H9 (cell line): ENCODE measurements around the gene SENP2. TPM values are rescaled to one million over a fixed set of nuclear protein-coding genes. Genes with fewer than 3 reads are reported as not detected.

Experiments
- DNase-seq: peaks from one replicate; pipeline ENCODE4 v3.0.0-alpha.2; 2017
- H2AFZ ChIP-seq: one replicate; pipeline ENCODE4 v1.6.1; 2013; ENCODE audit warnings: mild to moderate bottlenecking, low read length, control low read depth, moderate library complexity
- H2AK5ac ChIP-seq: 2 replicates; pipeline ENCODE4 v1.6.1; 2013; ENCODE audit warnings: low read length, control low read depth, mixed read lengths; ENCODE audit not compliant: insufficient read length
- H2BK120ac ChIP-seq: one replicate; pipeline ENCODE4 v1.6.1; 2013; ENCODE audit warnings: low read depth, mild to moderate bottlenecking, low read length, control low read depth, inconsistent platforms; ENCODE audit not compliant: poor library complexity, severe bottlenecking
- H2BK12ac ChIP-seq: 2 replicates; pipeline ENCODE4 v1.6.1; 2013; ENCODE audit warnings: low read length, control low read depth, mixed read lengths, low read depth; ENCODE audit not compliant: insufficient read length
- H2BK15ac ChIP-seq: 2 replicates; pipeline ENCODE4 v1.6.1; 2013; ENCODE audit warnings: low read depth, low read length, control low read depth
- H2BK20ac ChIP-seq: one replicate; pipeline ENCODE4 v1.6.1; 2013; ENCODE audit warnings: low read depth, mild to moderate bottlenecking, low read length, control low read depth, inconsistent platforms; ENCODE audit not compliant: poor library complexity, severe bottlenecking
- H2BK5ac ChIP-seq: 2 replicates; pipeline ENCODE4 v1.6.1; 2013; ENCODE audit warnings: low read length, control low read depth, mixed read lengths; ENCODE audit not compliant: insufficient read length
- H3K14ac ChIP-seq: 2 replicates; pipeline ENCODE4 v1.6.1; 2013; ENCODE audit warnings: low read length, control low read depth; ENCODE audit not compliant: insufficient read depth
- H3K18ac ChIP-seq: 2 replicates; pipeline ENCODE4 v1.6.1; 2013; ENCODE audit warnings: low read depth, mild to moderate bottlenecking, mixed read lengths, low read length, control low read depth; ENCODE audit not compliant: insufficient read length
- H3K23ac ChIP-seq: 2 replicates; pipeline ENCODE4 v1.6.1; 2013; ENCODE audit warnings: low read length, control low read depth, mixed read lengths, low read depth; ENCODE audit not compliant: insufficient read length
- H3K23me2 ChIP-seq: 2 replicates; pipeline ENCODE4 v1.6.1; 2013; ENCODE audit warnings: low read depth, mild to moderate bottlenecking, mixed read lengths, low read length, control low read depth; ENCODE audit not compliant: insufficient read length, poor library complexity, severe bottlenecking
- H3K27ac ChIP-seq: 2 replicates; pipeline ENCODE4 v1.5.1; 2013; ENCODE audit warnings: low read length, control low read depth, mixed read lengths, low read depth; ENCODE audit not compliant: insufficient read length
- H3K27me3 ChIP-seq: 2 replicates; pipeline ENCODE4 v1.6.1; 2013; ENCODE audit warnings: low read length, control low read depth, inconsistent platforms; ENCODE audit not compliant: insufficient read depth
- H3K4ac ChIP-seq: 2 replicates; pipeline ENCODE4 v1.6.1; 2013; ENCODE audit warnings: low read depth, mild to moderate bottlenecking, control low read depth, inconsistent platforms, low read length, moderate library complexity
- H3K4me1 ChIP-seq: 2 replicates; pipeline ENCODE4 v1.6.1; 2013; ENCODE audit warnings: low read length, control low read depth, inconsistent platforms; ENCODE audit not compliant: insufficient read depth
- H3K4me2 ChIP-seq: 2 replicates; pipeline ENCODE4 v1.6.1; 2013; ENCODE audit warnings: low read length, control low read depth, mixed read lengths; ENCODE audit not compliant: insufficient read length, insufficient read depth
- H3K56ac ChIP-seq: 2 replicates; pipeline ENCODE4 v1.6.1; 2013; ENCODE audit warnings: low read depth, mild to moderate bottlenecking, mixed read lengths, low read length, control low read depth; ENCODE audit not compliant: insufficient read length
- H3K79me1 ChIP-seq: 2 replicates; pipeline ENCODE4 v1.6.1; 2013; ENCODE audit warnings: low read depth, mild to moderate bottlenecking, moderate library complexity, low read length, control low read depth, inconsistent platforms; ENCODE audit not compliant: insufficient read depth, poor library complexity, severe bottlenecking
- H3K79me2 ChIP-seq: 2 replicates; pipeline ENCODE4 v1.6.1; 2013; ENCODE audit warnings: low read length, control low read depth, inconsistent platforms; ENCODE audit not compliant: insufficient read depth
- H3K9ac ChIP-seq: 2 replicates; pipeline ENCODE4 v1.6.1; 2013; ENCODE audit warnings: low read length, control low read depth, mixed read lengths; ENCODE audit not compliant: insufficient read length; ENCODE audit errors: extremely low read depth
- H3K9me3 ChIP-seq: one replicate; pipeline ENCODE4 v1.6.1; 2013; ENCODE audit warnings: low read depth, low read length, inconsistent platforms; ENCODE audit not compliant: control insufficient read depth
- H3T11ph ChIP-seq: one replicate; pipeline ENCODE4 v1.6.1; 2013; ENCODE audit warnings: mild to moderate bottlenecking, low read length, control low read depth, inconsistent platforms
- H4K20me1 ChIP-seq: one replicate; pipeline ENCODE4 v1.6.1; 2013; ENCODE audit not compliant: control insufficient read depth, insufficient read length, insufficient read depth
- H4K5ac ChIP-seq: 2 replicates; pipeline ENCODE4 v1.6.1; 2013; ENCODE audit warnings: low read depth, mild to moderate bottlenecking, mixed read lengths, low read length, control low read depth; ENCODE audit not compliant: insufficient read length
- H4K8ac ChIP-seq: replicated peaks from 2 replicates; pipeline ENCODE4 v1.6.1; 2013; ENCODE audit warnings: low read length, control low read depth, mixed read lengths, low read depth; ENCODE audit not compliant: insufficient read length
- H4K91ac ChIP-seq: 2 replicates; pipeline ENCODE4 v1.6.1; 2013; ENCODE audit warnings: low read depth, mild to moderate bottlenecking, moderate library complexity, mixed read lengths, low read length, control low read depth; ENCODE audit not compliant: insufficient read length
- H3K27ac Mint-ChIP-seq, 3 experiments: 2 replicates in 2 of 3; 3 replicates in 1 of 3; pipeline ENCODE4 v1.8.0; 2020 to 2021; ENCODE audit warnings: mixed read lengths in 3 of 3, mild to moderate bottlenecking in 1 of 3, moderate library complexity in 1 of 3
- H3K27me3 Mint-ChIP-seq: 2 replicates; pipeline ENCODE4 v1.8.0; 2021; ENCODE audit warnings: low read depth, mild to moderate bottlenecking, moderate library complexity, mixed read lengths
- H3K36me3 Mint-ChIP-seq, 3 experiments: 2 replicates in 2 of 3; 3 replicates in 1 of 3; pipeline ENCODE4 v1.8.0; 2020 to 2021; ENCODE audit warnings: low read depth in 3 of 3, mixed read lengths in 3 of 3; ENCODE audit not compliant: insufficient read depth in 1 of 3
- H3K4me1 Mint-ChIP-seq, 2 experiments: 2 replicates each; pipeline ENCODE4 v1.8.0; 2020; ENCODE audit warnings: mixed read lengths in 2 of 2
- H3K4me3 Mint-ChIP-seq, 2 experiments: 2 replicates in 1 of 2; 3 replicates in 1 of 2; pipeline ENCODE4 v1.8.0; 2020 to 2021; ENCODE audit warnings: mild to moderate bottlenecking in 2 of 2, mixed read lengths in 2 of 2, moderate library complexity in 1 of 2
- H3K9me3 Mint-ChIP-seq, 2 experiments: 2 replicates in 1 of 2; 3 replicates in 1 of 2; pipeline ENCODE4 v1.8.0; 2020; ENCODE audit warnings: mild to moderate bottlenecking in 2 of 2, mixed read lengths in 2 of 2, moderate library complexity in 1 of 2
- WGBS: extraction: QIAGEN DNeasy Blood & Tissue Kit; methylation state at CpG from one replicate; pipeline ENCODE4 v1.1.7; 2013; ENCODE audit warnings: missing lambda C conversion rate, low lambda C conversion rate, mixed read lengths; ENCODE audit not compliant: insufficient read length; ENCODE audit errors: extremely low coverage; 5-methylcytosine and 5-hydroxymethylcytosine counted together
- total RNA-seq: library from RNA; stranded (reverse); gene quantifications from 2 replicates; pipeline ENCODE4 v1.2.1, GENCODE V29; 2021
- TF ChIP-seq, protein P1 (sequence below): fragments of 200-600 bp; sonication (generic); conservative IDR thresholded peaks from 3 replicates; pipeline ENCODE4 v1.8.0; 2021; ENCODE audit warnings: antibody characterized with exemption, mild to moderate bottlenecking

The SENP2 gene
- total RNA-seq, 1 experiment from 2014 or later: 90.1 TPM

DNA sequence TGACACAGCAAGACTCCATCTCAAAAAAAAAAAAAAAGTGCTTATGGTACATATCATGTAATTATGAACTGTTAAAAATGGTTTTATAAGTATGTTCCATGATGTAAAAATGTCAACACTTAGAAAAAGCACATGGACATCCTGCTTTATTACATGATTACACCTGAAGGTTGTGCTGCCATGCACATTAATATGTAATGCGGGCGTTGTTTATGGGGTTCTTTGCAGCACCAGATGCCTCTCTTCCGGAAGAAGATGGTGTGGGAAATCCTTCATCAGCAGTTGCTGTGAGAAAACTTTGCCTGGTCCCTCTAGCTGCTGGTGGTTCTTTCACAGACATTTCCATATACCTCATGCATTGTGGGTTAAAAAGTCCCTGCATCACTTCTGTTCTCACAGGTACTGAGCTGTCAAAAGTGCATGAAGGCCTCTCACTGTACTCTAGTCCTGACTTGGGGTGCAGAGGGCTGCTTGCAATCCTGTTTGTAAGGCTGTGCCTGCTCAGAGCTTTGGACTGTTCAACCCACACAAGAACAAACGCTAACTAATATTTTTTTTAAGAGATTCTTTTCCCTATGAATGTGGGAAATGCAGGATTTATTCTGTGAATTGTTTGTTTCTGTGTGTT, 43.6 kb downstream of the SENP2 start:
- no peak overlapping the region for H3K56ac ChIP-seq
- no peak overlapping the region for H4K8ac ChIP-seq
- no peak overlapping the region for H2BK120ac ChIP-seq
- H4K20me1 ChIP-seq: no peaks in the 10 kb centered on the region
- no peak overlapping the region for H3K27ac ChIP-seq
- H2AFZ ChIP-seq: no peak overlapping the region
- Mint-ChIP-seq H3K36me3 (peaks cover 34 to 69% (median 59%) of the 10 kb centered on the region in 3 experiments), H3K27me3 (no peaks in the 10 kb centered on the region), H3K4me3 (no peak overlapping the region), H3K4me1 (no peaks in the 10 kb centered on the region), H3K9me3 (no peaks in the 10 kb centered on the region; a peak in 1 of 5 replicates), H3K27ac (no peak overlapping the region; a peak in 1 of 7 replicates)
- H3K14ac ChIP-seq: no peak overlapping the region
- TF ChIP-seq, protein P1, sequence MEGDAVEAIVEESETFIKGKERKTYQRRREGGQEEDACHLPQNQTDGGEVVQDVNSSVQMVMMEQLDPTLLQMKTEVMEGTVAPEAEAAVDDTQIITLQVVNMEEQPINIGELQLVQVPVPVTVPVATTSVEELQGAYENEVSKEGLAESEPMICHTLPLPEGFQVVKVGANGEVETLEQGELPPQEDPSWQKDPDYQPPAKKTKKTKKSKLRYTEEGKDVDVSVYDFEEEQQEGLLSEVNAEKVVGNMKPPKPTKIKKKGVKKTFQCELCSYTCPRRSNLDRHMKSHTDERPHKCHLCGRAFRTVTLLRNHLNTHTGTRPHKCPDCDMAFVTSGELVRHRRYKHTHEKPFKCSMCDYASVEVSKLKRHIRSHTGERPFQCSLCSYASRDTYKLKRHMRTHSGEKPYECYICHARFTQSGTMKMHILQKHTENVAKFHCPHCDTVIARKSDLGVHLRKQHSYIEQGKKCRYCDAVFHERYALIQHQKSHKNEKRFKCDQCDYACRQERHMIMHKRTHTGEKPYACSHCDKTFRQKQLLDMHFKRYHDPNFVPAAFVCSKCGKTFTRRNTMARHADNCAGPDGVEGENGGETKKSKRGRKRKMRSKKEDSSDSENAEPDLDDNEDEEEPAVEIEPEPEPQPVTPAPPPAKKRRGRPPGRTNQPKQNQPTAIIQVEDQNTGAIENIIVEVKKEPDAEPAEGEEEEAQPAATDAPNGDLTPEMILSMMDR: no peak
- H3K4me2 ChIP-seq: no peak overlapping the region
- no peak overlapping the region for H2AK5ac ChIP-seq
- no peaks in the 10 kb centered on the region for H3K79me1 ChIP-seq
- H3K9me3 ChIP-seq: no peaks in the 10 kb centered on the region
- no peaks in the 10 kb centered on the region for H3K23me2 ChIP-seq
- H3K27me3 ChIP-seq: no peaks in the 10 kb centered on the region
- H3K79me2 ChIP-seq: no peaks in the 10 kb centered on the region
- H2BK15ac ChIP-seq: no peak overlapping the region
- H2BK5ac ChIP-seq: no peak overlapping the region
- no peak overlapping the region for H3K23ac ChIP-seq
- WGBS: no CpG with 5 or more reads among the region's 4 CpGs
- H3K4ac ChIP-seq: no peak overlapping the region
- DNase-seq: no peak
- H2BK12ac ChIP-seq: no peak overlapping the region
- no peak overlapping the region for H4K91ac ChIP-seq
- H3K9ac ChIP-seq: no peak overlapping the region
- no peak overlapping the region for H4K5ac ChIP-seq
- H3K18ac ChIP-seq: no peak overlapping the region
- no peak overlapping the region for H2BK20ac ChIP-seq
- H3T11ph ChIP-seq: no peak overlapping the region
- H3K4me1 ChIP-seq: no peaks in the 10 kb centered on the region
